T1000 (cell line): ENCODE results near the gene SPSB2.
"Not testable (repeated sequence)": the region's sequence is repeated elsewhere in the genome, so short reads cannot be mapped to it uniquely, and the experiment has no call there.

Experiments used
- DNase-seq: peaks from one replicate; lab custom pipeline; 2025; ENCODE audit warnings: mixed read lengths; lab: John Stamatoyannopoulos, UW

SPSB2 gene

DNA sequence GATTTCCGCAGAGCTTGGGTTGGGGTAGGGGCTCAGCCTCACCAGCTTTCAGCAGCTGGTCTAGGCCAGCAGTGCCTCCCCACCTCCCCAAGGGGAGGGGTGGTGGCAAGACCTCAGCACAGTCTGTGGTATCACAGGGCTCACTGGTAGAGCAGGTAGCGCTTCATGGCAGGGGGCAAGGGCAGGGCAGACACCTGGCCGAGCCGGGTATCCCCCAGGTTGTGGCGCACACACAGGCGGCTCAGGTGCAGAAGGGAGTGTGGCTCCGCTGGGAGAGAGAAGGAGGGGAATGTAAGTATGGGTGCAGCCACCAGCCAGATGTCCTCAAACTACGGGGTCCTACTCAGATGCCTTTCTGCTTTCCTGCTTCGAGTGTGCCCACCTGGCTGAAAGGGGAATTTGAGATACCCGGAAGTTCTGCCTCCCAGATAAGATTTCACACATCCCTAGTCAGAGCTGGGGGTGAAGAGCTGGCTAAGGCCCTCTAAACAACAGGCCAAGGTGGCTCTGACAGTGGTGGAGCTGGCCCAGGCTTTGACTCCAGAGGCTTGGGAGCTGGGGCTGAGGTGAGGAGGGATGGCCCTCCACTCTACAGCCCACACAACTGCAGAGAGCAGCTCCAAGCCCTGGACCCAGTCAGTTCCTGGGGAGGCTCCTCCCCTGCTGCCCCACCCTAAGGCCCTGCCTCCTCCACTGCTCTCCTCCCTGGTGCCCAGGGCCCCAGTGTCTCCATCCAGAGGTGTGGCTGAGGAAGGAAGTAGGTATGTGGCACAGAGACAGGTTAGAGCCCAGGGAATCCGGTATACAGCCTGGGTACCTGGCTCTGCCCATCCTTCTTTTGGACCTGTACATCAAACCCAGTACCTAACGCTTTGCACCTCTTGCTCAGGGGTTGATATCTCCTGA lies 1.8 kb downstream of the SPSB2 start:
- DNase-seq, result no peak

DNA sequence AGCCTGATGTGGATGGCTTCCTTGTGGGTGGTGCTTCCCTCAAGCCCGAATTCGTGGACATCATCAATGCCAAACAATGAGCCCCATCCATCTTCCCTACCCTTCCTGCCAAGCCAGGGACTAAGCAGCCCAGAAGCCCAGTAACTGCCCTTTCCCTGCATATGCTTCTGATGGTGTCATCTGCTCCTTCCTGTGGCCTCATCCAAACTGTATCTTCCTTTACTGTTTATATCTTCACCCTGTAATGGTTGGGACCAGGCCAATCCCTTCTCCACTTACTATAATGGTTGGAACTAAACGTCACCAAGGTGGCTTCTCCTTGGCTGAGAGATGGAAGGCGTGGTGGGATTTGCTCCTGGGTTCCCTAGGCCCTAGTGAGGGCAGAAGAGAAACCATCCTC lies 2.8 kb downstream of the SPSB2 start:
- DNase-seq, result not testable (repeated sequence)

DNA sequence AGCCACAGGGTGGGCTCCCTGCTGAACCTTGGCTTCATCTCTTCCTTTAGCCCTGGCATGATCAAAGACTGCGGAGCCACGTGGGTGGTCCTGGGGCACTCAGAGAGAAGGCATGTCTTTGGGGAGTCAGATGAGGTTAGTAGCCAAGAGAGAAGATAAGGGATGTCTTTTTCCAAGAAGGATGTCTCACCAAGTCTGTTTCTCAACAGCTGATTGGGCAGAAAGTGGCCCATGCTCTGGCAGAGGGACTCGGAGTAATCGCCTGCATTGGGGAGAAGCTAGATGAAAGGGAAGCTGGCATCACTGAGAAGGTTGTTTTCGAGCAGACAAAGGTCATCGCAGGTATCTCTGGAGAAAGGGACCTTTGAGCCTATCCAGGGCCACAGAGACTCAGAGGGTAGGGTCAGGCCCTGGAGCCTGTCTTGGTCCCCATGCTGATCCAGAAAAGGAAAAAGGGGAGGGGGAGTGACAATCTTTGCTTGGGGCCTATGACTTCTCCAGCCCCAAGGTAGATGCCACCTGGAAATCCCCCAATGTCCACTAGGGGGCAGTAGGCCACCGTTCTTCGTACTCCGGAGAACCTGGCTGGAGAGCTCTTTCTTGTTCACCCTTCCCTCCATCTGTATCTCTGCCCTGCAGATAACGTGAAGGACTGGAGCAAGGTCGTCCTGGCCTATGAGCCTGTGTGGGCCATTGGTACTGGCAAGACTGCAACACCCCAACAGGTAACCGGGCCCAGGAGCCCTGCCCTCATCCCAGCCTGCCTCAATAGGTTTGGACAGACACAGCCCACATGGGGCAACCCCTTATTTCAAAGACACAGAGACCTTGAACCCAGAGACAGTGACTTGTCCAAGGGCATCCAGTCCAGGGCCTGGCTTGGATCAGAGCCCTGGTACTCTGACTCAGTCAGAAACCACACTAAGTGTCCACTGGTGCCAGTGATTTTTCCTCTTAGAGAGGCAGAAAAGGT lies 3.8 kb downstream of the SPSB2 start:
- peak; percentile 42 for DNase-seq

DNA sequence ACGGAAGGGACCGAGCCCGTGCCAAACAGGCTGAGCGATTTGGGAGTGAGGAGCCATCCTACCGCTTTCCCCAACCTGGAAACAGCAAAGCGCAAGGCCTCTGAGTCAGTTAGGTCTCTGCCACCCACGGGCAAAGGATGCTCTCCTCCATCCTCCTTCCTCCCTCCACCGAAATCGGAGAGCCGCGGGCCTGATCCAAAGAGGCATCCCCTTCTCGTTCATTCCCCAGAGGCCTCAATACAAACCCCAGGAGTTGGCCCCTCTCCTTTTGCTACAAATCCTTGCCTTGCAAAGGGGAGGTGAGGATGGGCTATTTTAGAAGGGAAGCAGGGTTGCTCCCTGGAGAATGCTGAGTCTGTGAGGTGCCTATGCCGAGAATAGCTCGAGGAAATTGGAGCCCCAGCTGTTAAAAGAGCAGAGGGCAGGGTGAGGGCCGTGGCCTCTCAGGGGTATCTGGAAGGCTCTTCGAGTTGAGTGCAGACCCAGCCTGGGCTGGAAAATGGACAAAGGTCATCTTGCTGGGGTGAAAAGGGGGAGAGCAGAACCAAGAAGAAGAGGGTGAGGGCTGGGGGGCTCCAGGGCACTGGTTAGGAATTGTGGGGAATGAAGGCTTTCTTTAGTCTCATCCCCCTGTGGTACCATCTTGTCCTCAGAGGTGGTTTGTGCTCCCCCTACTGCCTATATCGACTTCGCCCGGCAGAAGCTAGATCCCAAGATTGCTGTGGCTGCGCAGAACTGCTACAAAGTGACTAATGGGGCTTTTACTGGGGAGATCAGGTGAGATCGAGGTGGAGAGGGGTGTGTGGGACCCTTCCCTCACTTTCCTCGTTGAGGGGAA lies 4.7 kb downstream of the SPSB2 start:
- DNase-seq, result no peak

DNA sequence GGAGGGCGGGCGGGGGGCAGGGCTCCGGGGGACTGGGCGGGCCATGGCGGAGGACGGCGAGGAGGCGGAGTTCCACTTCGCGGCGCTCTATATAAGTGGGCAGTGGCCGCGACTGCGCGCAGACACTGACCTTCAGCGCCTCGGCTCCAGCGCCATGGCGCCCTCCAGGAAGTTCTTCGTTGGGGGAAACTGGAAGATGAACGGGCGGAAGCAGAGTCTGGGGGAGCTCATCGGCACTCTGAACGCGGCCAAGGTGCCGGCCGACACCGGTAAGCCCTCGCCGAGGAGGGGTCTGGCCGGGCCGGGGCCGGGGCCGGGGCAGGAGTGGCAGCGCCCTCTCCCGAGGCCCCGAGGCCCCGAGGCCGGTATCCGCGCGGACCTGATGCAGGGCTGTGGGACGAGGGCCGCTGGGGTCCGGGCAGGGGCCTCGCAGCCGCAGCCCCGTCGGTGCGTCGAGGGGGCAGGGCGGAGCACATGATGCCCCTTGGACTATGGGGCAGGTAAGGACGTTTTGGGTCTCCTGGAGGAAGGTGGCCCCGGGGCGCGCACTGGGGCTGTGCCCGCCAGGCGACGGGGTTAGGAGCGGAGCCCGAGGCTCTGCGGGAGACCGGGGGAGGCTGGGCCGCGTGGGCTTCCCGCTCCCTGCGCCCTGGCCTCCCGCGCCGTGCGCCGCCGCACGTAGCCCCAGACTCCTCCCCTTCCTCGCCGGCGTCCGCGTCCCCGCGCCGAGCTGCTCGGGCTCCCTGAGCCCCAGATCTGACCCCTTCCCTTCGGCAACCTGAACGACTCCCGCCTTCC lies 5.5 kb downstream of the SPSB2 start, which contains the start of gene TPI1:
Gene TPI1 (plus strand): TSS at position 119 of the 798 bp plus-strand sequence. CDS start 36 bp downstream, at position 155.
- DNase-seq, result peak; percentile 82

DNA sequence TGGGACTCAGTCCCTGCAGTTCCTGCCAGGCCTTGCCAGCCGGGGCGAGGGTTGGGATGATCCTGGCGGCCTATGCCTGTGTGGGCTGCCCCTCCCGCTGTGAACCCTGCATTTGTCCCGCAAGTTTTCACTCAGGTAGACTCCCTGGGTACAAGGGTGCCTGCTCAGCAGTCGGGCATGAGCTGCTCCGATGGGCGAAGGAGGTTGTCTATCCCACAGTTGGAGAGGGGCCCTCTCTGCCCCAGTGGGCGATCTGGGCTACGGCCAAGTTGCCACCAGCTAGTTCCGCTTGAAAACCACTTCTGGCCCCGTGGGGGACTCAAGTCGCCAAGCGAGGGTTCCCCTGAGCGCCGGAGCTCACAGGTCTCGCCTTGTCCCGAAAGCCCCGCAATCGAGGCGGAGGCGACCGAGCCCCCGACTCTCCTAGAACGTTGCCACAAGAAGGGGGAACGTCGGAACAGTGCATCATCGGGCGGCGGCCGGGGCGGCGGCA lies 6.1 kb downstream of the SPSB2 start:
- no peak for DNase-seq

DNA sequence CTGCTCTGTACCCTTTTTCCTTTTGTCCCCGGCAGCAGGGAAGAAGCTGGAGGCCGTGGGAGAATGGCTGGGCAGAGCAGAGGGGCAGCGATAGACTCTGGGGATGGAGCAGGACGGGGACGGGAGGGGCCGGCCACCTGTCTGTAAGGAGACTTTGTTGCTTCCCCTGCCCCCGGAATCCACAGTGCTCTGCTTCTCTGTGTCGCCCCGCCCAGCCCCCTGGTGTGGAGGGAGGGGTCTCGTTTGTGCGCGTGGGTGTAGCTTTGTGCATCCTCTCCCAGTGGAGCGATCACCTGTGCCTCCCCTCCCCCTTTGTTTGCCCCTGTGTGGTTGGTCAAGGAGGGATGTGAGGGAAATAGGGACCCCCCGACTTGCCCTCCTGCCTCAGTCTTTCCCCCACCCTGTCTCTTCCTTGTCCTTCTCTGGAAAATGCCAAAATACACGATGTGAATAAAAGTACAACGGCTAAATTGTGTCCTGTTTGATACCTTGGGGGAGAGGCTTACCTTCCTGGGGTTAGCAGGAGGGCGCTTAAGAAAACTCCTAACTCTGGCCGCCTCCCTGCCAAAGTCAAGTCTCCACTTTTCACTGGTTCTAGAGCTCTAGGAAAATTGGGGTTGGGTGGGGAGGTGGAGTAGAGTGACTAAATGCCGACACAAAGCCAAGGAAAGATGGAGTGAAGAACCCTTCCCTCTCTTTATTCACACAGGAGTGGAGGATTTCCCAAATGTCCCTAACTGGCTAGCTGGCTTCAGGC lies 6.8 kb downstream of the SPSB2 start:
- DNase-seq, result no peak

DNA sequence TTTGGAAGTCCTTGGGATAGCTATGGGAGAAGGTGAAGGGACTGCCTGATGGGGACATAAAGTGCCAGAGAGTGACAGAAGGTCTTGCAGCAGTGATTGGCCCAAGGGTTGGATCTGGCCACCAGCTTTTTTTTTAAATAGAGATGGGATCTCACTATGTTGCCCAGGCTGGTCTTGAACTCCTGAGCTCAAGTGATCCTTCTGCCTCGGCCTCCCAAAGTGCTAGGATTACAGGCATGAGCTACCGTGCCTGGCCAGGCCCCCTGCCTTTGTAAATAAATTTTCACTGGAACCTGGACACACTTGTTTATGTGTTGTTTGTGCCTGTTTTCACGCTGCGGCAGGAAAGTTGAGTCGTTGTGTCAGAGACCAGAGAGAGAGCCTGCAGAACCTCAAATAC lies 7.8 kb downstream of the SPSB2 start:
- DNase-seq, result not testable (repeated sequence)

DNA sequence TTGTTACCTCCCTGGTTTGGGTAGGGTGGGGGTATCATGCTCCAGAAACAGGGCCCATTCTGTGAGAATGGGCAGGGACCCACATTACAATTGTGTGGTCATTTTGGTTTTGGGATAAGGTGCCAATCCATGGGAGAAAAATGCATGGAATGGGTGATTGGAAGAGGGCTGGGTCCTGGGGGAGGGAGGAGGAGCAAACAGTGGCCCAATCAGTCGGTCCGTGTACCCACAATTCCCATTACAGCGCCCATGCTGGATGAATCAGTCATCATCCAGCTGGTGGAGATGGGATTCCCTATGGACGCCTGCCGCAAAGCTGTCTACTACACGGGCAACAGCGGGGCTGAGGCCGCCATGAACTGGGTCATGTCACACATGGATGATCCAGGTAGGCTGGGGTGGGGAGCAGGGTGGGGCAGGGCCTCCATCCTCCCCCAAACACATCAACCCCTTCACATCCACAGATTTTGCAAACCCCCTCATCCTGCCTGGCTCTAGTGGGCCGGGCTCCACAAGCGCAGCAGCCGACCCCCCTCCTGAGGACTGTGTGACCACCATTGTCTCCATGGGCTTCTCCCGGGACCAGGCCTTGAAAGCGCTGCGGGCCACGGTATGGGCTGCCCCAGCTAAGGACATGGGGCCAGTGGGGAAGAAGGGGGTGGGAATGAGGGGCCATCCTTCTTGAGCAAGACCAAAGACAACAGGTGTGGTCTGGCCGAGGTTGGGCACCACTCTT lies 9.3 kb downstream of the SPSB2 start:
- no peak for DNase-seq

DNA sequence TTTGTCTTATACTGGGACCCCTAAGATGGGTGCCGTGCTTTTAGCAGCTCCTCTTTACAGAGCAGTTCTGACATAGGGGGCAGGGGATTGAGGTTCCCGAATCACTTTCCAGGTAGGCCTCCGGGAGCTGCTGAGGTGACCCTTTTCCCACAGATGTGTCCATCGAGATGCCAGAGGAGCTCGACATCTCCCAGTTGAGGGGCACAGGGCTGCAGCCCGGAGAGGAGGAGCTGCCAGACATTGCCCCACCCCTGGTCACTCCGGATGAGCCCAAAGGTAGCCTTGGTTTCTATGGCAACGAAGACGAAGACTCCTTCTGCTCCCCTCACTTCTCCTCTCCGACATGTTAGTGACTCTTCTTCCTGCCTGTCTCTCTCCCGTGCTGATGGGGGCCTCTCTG lies 10.1 kb downstream of the SPSB2 start:
- no peak for DNase-seq

DNA sequence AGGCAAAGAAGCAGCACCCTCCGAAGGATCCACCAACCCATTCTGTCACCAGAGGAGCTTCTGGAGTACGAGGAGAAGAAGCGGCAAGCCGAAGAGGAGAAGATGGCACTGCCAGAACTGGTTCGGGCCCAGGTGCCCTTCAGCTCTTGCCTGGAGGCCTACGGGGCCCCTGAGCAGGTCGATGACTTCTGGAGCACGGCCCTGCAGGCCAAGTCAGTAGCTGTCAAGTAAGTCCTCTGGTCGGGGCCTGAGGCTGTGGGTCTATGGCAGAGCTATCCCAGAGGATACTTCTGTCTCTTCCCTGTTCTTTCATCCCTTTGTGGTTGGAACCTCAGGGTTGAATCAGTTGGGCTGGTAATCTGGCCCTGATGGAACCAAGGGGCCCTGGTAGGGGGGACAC lies 11.7 kb downstream of the SPSB2 start:
- DNase-seq, result no peak

DNA sequence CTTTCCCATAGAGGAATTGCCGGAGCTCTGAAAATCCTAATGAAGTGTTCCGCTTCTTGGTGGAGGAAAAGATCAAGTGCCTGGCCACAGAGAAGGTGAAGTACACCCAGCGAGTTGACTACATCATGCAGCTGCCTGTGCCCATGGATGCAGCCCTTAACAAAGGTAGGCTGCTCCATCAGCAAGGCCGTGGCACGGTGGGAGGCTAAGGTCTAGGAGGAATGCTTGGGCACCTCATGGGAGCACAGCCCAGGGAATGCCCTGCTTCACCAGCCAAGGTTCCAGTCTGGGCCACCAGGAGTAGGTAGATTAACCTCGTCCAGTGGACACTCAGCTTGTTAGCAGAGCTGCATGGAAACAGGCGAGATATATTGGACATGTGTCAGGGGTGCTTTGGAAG lies 12.2 kb downstream of the SPSB2 start:
- no peak for DNase-seq

DNA sequence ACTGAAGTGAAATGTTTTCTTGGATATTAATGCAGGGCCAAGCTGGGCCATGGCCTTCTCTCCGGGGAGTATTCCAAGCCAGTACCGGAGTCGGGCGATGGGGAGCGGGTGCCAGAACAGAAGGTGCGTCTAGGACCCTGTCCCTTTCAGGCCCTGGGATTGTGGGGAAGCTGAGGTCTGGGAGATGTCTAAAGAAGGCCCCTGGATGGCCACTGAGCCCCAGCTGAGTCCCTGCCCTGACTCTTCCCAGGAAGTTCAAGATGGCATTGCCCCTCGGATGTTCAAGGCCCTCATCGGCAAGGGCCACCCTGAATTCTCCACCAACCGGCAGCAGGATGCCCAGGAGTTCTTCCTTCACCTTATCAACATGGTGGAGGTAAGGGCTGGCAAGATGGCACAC lies 13.0 kb downstream of the SPSB2 start:
- DNase-seq, result no peak

DNA sequence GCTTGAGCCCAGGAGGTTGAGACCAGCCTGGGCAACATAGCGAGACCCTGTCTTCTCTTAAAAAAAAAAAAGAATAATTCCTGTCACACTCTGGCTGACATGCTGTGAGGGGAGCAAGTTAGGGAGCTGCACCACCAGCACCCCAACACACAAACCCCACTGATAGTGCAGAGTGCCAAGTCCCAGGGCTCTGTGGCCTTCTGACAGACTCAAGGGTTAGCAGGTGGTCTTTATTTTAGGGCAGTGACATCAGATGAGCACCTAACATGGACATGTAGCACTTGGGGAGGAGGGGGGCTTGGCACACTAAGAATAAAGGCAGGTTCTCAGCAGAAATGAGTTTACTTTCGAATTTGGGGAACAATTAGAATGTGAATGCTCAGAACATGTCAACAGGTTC lies 14.3 kb downstream of the SPSB2 start:
- no peak for DNase-seq

DNA sequence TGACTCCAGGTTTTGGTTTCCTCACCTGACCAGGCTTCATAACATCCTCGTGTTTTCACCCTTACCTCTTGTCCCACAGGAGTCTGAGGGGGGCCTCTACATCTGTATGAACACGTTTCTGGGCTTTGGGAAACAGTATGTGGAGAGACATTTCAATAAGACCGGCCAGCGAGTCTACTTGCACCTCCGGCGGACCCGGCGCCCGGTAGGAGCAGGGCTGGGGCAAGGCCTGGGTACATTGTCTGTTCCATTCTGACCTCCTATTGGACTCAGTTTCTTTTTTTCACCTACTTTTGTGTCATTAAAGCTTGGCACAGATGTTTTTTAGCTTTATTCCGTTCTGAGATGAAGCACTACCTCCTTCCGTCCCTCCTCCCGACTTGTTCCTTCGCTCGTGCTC lies 17.8 kb downstream of the SPSB2 start:
- no peak for DNase-seq

DNA sequence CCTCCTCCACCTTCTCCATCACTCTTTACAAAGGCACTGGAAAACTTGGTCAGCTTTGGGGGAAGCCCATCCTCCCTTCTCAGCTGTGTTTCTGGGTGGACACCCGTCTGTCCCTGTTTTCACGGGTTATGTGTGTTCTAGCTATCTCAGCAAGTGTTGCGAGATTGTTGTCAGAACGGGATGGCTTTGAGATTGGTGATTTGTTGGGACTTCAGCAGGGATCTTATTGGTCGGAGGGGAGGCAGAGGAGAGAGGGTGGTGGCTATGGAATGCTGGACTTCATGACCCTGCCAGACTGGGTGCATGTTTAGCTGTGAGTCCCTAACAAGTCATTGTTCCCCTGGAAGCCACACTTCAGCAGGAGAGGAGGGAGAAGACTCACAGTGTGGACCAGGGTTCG lies 19.1 kb downstream of the SPSB2 start:
- no peak for DNase-seq

DNA sequence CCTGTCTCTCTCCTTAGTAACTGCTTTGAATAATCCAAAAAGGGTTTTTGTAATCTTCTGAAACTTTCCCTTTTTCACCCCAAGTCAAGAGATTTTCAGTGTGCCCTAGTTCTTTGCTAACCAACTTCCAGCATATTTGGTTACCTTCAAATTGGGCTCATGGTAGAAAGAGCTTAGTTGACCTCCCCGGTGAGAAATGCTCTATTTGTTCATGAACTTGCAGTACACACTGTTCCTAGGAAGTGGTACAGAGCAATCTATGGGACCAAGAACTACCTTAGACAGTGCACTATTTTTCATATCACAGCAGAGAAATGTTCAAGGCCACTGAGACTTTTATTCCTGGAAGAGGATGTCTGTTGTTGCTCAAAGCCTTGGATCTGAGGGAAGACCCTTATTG lies 19.5 kb downstream of the SPSB2 start:
- DNase-seq, result no peak

DNA sequence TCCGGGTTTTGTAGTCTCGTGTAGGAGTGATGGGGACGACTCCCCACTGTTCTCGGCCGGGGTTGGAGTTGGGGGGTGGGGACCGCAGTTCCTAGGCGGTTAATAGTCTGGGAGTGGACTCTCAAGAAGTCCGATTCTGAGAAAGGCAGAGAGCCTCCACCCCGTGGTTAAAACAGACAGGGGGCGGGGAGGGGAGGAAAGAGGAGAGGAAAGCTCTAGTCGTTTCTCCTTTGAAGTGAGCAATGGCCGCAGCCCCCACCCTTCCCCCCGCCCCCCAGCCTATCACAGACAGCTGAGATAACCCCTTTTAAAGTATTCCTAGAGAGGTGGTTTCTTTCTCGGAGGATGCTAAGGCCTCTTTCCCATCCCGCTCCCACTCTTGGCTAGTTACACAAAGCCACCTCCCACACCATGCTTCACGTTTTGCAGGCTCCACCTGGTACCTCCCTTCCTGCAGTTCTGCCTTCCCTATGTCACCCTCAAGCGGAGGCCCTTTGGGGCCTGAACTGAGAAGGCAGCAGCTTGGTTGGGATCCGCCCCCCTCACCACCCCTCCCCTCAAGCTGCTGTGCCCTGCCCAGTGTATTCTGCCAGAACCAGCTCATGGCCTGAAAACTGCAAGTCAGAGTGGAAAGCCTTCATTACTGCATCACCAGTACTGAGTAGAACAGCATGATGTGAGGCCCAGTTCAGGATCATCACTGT lies 20.3 kb downstream of the SPSB2 start:
- peak; percentile 60 for DNase-seq
